GM20431 (cell line): ENCODE data around the gene LTF.
"Not testable (repeated sequence)": the region's sequence is repeated elsewhere in the genome, so short reads cannot be mapped to it uniquely, and the experiment has no call there.

ENCODE experiments used
- in situ Hi-C: fragments of 300-500 bp; cut with MseI, MboI; formaldehyde crosslinking; loops from one replicate; pipeline ENCODE4 v1.15.0; 2020; ENCODE audit warnings: low sequenced_read_pairs; ENCODE audit not compliant: unreplicated experiment

The LTF gene

DNA sequence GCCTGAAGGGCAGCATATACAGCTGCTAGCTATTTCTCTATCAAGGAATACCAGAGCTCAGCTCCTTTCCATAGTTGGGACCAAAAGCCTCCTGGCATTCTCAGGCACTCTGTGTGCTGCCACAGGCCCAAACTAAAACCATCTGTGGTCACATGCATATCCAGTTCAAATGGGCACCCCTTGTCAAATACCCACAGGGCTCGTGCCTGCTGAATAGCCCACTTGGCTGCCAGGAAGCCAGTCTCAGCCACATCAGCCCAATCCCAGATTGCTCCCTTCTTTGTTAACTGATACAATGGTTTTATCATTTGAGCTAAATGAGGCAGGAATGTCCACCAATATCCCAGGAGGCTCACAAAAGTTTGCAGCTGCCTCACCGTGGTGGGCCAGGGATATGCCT lies 43.8 kb downstream of the LTF start:
- in situ Hi-C loops, result no loop called here

DNA sequence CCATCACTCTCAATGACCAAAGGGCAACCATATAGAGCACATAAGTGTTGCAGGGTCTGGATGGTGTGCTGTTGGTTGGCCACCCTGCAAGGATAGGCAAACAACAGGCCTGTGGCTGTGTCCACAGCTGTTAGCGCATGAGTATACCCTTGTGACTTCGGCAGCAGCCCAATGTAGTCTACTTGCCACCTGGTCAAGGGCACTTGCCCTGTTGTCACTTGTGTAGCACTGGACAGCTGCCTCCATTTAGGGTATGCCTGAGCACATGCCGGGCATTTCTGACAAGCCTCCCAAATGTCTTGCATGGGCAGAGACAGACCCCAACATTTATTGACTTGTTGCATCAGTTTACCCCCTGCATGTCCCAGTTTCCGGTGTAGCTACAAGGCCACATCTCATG lies 44.9 kb downstream of the LTF start:
- in situ Hi-C loops, result no loop called here

DNA sequence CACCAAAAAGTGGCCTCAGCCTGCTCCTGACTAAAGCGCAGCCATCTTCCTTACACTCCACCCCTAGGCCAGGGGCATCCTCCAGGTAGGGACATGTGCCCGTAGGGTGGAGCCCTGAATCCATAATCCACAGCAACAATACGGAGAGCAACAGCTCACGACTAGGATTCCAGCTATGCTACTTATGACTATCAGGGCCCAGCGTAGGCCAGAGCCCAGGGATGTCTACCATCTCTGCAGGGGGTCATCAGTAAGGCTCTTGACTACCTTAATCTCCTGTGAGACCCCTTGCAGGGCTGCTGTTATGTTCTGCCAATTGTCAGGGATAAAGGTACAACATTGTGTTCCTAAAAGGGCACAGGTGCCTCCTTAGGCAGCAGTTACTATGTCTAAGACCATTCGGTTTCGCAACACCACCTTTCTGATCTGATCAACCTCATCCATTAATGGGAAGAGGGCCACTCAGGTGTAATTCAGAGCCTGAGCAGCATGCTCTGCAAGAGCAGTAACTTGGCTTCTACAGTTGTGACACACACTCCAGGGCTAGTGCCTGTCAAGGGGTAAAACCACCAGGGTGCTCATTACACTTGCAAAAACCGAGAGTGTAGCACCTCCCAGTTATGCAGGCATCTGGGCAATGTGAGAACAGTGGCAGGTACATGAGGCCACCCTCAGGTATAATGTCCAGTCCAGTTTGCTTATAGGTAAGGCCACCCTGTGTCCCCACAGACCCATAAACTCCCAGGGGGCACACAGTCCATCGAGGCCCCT lies 46.7 kb downstream of the LTF start:
- in situ Hi-C loops, result no loop called here

DNA sequence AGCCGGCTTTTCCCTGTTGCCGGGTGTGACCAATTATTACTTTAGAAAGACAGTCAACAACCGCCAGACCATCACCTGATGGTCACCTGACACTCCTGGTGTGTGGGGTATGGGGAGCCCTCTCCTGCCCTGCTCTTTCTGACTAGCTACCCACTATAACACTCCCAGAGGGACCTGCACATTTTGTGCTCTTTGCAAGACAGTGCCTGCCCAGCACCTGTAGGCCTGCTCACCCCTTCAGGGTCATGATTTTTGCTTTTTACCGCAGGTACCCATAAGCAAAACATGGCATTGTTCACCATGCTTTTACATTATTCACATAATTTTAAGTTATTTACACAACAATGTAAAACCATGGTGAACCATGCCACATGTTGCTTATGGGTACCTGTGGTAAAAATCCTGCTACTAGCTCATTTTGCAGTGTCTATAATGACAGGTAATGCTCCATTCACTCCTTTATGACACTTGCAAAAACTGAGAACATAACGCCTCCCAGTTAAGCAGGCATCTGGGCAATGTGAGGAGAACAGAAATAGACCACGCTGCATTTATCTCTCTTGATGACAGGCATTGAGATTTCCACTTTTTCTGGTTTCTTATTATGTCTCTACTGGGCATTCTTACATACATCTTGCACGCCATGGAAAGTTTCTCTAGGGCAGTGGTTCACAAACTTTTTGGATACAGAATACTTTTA lies 47.7 kb downstream of the LTF start:
- in situ Hi-C loops, result no loop called here

DNA sequence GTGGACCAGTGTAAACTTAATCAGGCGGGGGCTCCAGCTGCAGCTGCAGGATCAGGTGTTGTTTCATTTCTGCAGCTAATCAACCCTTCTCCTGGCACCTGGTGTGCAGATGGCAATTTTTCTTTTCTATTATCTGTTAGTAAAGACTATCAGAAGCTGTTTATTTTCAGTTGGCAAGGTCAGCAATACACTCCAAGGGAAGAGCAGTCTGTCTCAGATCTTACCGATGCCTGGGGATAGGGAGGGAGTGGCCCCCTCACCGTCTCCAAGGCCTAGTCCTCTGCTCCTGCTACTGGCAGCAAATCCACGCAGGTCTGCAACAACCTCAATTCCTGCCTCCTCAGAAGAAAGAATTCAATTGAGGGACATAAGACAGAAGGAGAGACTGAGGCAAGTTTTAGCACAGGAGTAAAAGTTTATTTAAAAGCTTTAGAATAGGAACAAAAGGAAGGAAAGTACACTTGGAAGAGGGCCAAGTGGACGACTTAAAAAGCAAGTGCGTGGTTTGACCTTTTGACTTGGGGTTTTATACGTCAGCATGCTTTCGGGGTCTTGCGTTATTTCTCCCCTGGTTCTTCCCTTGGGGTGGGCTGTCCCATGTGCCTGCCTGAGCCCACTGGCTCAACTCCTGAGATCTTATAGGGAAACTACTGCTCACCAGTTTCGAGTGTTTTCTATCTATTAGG lies 48.4 kb downstream of the LTF start:
- in situ Hi-C loops, result no loop called here

DNA sequence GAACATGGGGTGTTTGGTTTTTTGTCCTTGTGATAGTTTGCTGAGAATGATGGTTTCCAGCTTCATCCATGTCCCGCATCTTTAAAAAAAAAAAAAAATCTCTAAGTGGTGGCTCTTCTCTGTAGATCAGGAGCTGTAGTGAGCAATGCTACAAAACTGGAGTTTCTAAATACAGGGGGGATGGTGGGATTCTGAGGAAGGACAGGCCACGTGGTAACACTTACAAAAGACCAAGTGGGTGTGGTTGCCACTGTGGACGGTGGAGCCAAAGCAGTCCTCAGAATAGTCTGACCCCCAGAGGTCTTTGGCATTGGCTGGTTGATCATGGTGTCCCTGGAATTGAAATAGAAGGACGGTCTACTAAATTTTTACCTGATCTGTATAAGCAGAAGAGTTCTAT lies 50.0 kb downstream of the LTF start:
- in situ Hi-C loops, result no loop called here

DNA sequence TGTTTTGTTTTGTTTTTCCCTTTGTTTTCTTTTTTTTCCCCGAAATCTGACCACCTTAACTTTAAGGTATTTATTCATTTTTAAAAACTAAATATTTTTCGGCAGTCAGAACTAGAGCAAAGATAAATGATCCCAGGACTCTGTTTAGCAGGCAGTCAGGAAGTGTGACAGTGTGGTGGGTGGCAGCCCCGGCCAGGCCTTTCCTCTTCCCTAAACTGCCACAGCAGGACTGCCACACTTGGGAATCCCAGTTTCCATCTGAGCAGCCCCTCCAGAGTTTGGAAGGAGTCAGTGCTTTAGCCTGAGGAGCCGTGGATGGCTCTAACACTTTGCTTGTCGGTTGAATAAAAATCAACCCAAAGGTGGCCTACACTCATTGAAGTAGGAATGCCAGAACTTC lies 50.8 kb downstream of the LTF start:
- in situ Hi-C loops, result no loop called here

DNA sequence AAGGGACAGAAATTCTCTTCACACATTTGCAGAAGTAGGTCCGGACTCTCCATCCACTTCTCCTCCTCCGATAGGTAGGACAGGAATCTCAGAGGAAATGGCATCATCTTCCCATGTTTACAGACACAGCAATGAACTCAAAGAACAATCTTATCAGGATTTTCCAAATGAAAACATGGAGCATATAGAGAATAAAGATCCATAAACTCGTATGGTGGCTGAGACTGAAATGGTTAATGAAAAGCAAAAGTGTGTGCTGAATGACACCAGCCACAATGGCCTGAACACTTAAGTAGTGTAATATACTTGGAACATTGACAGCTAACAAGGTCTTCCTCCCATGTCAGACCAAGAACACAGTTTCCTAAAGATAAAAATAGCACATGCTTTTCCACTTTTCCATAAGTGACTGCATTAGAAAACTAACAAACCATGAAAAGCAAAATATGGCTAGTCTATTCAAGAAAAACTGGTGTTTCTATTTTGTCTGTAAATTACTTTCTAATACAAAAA lies 51.9 kb downstream of the LTF start:
- in situ Hi-C loops, result no loop called here

DNA sequence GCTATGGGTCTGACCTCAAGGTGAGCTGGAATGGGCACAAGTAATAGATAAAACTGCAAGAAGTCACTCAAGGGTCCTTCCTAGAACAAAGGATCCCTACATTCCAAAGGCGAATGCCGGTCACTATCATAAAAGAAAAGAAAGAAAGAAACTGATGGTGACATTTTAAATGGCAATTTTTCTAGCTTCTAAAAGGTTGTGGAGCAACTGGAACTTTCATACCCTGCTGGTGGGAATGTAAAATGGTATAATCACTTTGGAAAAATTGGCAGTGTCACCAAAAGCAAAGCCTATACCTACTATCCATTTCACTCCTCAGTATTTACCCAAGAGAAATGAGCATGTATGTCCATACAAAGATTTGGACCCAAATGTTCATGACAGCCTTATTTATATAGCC lies 53.4 kb downstream of the LTF start:
- in situ Hi-C loops, result no loop called here

DNA sequence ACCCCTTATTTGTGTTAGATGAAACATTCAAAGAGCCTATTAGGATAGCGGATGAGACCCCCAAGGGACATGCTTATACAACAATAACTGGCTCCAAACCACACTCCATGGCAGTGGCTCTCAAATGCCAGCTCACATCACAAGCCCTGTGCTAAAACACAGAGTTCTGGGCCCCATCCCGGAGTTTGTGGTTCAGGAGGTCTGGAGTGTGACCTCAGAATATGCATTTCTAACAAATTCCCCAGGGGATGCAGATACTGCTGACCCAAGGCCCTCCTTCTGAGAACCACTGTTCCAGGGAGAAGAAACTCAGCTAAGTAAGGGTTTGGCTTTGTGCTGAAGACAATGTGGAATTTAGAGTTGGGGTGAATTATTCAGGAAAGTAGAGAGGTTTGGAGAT lies 54.0 kb downstream of the LTF start:
- in situ Hi-C loops, result no loop called here

DNA sequence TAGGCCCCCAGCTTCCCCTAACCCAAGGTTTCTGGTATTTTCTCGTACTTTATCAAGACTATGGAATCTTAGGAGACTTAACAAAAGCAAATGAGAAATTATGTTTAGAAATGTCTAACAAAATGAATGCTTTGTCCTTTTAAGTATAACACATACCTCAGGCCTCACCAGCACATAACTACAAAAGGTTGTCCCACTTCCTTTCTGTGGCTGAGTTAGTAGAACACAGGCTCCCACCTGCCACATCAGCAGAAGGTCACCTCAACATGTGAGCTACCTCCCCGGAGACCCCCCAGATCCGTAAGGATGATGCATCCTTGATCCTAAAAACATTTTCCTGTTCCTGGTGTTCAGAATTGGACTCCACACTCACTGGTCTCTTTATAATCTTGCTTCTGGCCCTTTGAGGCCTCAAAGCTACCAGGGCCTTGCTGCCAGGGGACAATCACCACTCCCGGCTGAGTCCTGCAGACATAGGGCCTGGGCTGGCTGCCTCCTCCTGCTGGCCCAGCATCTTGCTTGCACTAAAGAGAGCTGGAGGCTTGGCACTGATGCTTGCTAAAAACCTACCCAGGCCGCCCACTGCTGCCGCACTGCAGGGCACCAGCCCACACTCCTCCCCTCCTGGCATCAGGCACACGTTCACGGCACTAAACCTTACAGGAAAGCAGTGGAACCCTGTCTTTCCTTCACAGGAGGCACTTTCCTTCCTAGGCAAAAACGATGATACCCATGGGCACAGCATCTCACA lies 54.8 kb downstream of the LTF start:
- in situ Hi-C loops, result no loop called here

DNA sequence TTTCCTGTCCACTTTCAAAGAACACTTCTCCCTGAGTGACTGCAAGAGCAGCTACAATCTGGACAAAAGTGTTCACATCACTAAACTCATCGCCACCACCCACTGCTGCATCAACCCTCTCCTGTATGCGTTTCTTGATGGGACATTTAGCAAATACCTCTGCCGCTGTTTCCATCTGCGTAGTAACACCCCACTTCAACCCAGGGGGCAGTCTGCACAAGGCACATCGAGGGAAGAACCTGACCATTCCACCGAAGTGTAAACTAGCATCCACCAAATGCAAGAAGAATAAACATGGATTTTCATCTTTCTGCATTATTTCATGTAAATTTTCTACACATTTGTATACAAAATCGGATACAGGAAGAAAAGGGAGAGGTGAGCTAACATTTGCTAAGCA lies 55.9 kb downstream of the LTF start:
- in situ Hi-C loops, result no loop called here

DNA sequence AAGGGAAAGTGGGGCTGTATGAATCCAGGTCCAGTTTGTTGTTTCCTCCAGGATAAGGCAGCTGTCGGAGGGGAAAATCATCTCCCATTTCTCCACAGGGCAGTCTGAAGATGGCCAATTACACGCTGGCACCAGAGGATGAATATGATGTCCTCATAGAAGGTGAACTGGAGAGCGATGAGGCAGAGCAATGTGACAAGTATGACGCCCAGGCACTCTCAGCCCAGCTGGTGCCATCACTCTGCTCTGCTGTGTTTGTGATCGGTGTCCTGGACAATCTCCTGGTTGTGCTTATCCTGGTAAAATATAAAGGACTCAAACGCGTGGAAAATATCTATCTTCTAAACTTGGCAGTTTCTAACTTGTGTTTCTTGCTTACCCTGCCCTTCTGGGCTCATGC lies 56.7 kb downstream of the LTF start:
- in situ Hi-C loops, result no loop called here

DNA sequence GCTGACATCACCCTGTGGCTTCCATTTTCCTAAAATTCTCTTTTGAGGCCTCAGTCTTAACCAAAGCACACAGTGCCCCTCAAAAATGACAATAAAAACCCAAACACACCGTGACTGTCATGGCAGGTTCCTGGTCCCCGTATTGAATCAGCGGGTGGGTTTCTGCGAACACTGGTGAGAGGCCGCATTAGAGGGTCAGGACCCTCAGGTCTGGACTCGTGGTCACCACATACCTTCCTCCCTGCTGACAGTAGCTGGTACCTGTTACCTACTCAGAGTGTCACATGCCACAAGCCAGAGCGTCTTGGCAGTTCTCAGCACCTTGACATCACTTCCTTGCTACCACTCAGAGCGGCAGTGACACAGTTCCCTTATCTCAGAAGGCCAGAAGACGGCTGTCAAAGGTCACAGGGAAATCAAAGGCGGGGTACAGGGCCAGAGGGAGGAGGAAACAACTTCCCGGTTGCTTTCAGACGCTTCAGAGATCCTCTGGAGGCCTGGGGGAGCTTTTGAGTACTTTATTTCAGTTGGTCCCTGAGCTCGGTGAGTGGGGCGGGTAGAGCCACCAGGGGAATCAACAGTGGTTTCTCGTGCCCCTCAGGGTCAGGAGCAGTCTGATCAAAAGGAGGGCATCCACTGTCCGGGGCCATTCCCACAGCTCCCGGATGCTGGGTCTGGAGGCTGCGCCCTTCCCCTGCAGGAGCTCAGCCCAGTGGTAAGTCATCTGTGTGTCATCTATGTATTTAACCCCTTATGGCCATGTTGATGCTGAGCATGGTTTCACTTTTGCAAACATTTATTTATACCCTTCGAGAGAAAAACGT lies 57.7 kb downstream of the LTF start, which contains the start of the genes CCR5AS and CCRL2:
CCR5AS (minus strand) TSS at position 279 of the 824 bp plus-strand sequence.
CCRL2 (plus strand) TSS at position 472 of the 824 bp plus-strand sequence. CDS start 821 bp downstream, outside the sequence.
- in situ Hi-C loops, result no loop called here

DNA sequence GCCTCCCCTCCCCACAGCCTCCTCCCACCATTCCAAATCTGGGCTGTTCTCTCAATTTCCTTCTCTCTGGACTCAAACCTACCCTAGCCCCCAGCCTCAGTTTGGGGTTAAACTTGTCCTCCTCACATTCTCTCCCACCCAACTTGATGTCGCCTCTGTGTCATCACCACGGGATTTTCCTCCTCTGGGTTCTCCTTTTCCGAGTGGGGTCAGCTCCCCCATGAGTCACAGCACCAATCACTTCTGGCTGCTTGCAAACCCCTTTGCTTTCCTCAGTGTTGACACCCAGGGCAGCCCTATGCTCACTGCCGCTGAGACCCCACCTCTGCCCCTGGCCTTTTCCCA lies 58.3 kb downstream of the LTF start:
- in situ Hi-C loops, result no loop called here

DNA sequence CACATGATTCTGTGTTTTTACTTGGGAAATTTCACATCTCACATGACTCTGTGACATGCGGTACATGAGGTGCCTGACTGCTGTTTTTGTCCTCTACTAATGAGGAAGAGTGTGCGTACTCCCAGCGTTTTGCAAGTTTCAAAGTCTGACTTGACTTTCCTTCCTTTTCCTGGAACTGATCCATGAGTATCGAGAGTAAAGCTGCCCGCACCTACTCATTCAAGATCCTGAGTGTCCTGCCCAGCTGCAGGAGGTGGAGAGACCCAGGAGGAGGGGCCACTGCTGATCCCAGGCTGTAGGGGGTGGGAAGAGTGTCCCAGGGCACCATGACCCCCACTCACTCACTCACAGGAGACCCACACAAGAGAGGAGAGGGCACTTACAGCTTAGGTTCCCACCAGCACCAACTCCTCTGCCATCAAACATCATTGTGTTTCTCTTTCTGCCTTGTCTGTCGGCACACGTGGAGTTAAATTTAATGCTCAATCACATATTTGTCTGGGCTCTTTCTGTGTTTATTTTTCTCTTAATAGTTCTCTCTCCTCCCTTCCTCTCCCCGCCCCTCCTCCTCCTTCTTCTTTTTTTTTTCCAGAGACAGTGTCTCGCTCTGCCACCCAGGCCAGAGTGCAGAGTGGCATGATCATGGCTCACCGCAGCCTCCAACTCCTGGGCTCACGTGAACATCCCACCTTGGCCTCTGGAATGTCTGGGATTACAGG lies 59.2 kb downstream of the LTF start:
- in situ Hi-C loops, result no loop called here

DNA sequence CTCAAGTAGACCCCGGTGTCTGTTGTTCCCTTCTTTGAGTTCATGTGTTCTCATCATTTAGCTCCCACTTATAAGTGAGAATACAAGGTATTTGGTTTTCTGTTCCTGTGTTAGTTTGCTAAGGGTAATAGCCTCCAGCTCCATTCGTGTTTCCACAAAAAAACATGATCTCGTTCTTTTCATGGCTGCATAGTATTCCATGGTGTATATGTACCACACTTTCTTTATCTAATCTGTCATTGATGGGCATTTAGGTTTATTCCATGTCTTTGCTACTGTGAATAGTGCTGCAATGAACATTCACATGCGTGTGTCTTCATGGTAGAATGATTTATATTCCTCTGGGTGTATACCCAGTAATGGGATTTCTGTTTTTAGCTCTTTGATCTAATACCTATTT lies 61.8 kb downstream of the LTF start:
- in situ Hi-C loops, result not testable (repeated sequence)

DNA sequence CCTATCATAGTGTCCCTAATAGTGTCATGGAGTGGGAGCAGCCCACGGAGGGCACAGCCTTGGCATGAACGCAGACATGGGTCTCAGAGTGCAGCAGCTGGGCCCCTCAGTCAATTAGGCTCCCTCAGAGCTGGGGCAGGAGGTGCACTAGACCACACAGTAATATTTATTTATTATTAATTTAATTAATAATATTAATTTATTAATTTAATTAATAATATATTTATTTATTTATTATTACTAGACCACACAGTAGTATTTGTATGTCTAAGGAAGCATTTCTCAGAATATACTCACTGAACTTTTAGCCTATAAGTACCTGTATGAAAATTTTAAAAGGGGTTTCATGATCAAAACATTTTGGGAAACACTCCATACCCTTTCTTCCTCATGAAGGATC lies 63.1 kb downstream of the LTF start:
- in situ Hi-C loops, result no loop called here

DNA sequence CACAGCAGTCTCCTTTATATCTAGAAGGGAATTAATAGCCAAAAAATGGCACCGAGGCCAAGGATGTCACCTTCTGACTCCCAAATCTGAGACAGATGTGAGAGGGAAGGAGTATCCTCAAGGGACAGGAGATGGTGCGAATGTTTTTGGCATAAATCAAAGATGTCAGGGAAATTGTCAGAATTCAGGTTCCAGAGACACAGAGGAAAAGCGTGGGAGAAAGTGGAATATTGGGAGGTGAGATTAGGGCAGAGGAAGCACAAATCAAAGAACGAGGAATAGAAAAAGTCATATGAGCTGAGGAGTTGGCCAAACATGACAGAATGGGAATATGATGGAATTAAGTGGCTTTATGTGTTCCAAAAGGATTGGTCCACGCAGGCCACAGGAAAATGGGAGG lies 63.9 kb downstream of the LTF start:
- in situ Hi-C loops, result no loop called here
